NCI-H146 treated with DMSO at 0.1 percent for 48 hours (cell line): ENCODE data around the gene ALDH3B2.
"Not testable (repeated sequence)": the region's sequence is repeated elsewhere in the genome, so short reads cannot be mapped to it uniquely, and the experiment has no call there.

Experiments used
- DNase-seq: peaks from one replicate; lab custom pipeline; 2025; ENCODE audit not compliant: unreplicated experiment; lab: John Stamatoyannopoulos, UW

ALDH3B2 gene

GRCh38 chr11:67631411-67631810, 43.0 kb downstream of the ALDH3B2 start:
- DNase-seq = no peak

DNA sequence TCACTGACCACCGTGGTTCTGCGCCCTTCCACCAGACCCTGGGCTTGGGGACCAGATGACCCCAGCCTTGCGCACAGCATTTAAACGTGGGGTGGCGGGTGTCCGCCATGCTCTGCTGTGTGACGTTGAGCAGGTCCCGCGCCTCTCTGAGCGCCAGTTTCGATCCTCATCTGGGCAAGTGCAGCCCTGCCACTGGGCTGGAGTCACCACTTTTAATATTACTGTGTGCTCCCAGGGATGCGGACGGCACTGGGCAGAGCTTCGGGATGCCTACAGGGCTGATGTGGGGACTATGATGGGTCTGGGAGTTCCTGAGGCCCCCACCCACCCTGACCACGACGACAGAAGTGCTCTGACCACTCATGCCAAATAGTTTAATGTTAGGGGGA, 43.5 kb downstream of the ALDH3B2 start:
- no peak for DNase-seq

GRCh38 chr11:67630228-67630942, 44.0 kb downstream of the ALDH3B2 start:
- DNase-seq = peak; percentile 97

DNA sequence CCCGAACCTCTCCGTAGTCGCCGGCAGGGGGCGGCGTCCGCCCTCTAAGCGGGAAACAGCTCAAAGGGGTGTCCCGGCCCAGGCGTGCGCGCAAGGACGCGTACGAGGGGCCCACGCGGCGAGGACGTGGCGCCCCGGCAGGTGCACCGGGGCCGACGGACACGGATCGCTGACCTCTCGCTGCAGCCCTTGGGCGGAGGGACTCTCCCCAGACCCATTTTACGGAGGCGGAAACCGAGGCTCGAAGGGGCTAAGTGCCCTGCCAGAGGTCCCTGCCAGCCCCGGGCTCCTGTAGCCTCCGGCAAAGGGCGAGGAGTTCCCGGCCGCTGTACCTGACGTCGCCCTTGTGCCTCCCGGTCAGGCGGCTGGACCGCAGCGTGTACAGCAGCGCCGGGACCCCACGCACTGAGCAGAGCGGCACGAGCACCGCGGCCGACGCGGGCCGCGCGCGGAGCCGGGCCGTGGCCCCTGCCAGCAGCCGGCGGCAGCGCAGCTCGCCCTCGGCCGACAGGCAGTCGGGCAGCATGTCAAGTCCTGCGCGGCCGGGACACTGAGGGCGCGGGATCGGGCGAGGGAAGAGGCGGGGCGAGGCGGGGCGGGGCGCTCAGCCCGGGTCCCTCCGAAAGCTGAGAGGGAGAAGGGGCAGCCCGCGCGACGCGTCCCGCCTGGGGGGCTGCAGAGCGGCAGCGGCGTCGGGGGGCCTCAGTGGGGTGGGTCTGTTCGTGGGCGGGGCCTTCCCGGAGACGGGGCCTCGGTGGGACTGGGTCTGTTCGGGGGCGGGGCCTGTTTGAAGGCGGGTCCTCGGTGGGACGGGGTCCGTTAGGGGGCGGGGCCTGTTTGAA, 44.8 kb downstream of the ALDH3B2 start, which contains the start of gene NUDT8:
NUDT8 (minus strand) TSS at position 552 of the 842 bp plus-strand sequence; CDS start at position 526, 26 bp downstream.
- peak; percentile 38 for DNase-seq

DNA sequence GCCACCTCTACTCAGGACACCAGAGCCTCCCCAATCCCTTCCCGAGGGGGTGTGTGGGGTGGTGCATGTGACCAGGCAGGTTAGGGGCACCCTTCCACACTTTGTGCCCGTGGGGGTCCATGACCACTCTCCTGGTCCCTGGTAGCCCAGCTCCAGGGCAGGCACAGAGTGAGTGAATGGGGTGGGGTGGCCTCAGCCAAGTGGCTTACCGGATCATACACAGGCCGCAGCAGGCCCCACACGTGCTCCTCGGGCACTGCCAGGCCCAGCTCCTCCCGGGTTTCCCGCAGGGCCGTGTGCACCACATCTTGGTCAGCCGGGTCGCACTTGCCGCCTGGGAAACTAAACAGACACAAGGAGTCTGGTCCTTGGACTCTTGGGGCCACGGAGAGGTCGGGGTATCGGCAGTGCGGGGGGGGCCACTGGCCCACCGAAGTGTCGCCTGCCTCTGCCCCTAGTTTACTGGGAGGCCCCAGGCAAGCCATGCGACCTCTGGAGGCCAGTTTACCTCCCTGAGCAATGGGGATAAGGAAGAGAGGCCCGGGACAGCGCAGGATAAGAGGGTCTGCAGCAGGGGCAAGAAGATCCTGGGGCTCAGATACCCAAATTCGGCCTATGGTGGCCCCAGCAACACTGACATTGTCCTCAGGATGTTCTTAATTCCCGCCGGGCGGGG, 45.6 kb downstream of the ALDH3B2 start:
- DNase-seq = no peak

GRCh38 chr11:67627812-67628624, 46.4 kb downstream of the ALDH3B2 start:
- DNase-seq = no peak

DNA sequence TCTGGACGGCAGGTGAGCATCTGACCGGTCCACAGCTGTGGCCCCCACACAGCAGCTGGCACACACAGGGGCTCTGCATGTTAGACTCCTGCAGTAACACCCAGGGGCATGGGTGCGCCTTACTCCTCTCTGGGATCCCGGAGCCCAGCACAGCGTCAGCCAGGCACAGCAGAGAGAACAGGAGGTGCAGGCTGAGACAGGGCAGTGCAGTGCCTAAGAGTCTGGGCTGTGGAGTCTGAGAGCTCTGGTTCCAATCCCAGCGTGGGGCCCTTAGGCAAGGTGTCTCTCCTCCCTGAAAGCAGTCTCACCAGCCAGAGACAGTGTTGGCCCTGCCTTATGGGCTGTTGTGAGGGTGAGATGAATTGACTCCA, 47.0 kb downstream of the ALDH3B2 start:
- no peak for DNase-seq

DNA sequence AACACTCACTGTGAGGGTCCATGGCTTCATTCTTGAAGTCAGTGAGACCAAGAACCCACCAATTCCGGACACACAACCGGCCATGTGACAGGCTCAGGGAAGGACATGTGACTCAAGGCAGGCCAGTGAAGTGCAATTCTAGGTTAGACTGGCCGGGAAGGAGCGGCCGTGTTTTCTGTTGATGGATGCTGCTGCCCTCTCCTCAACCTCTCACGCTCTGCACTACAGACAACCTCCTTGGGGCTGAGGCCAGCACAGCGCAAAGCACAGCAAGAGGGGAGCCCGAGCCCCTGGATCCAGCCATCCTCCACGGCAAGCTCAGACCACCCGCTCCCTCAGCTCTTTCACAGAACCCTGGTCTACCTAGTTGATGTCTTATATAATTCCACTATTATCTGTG, 47.5 kb downstream of the ALDH3B2 start:
- no peak for DNase-seq

GRCh38 chr11:67626131-67626833, 48.1 kb downstream of the ALDH3B2 start:
- DNase-seq = not testable (repeated sequence)

DNA sequence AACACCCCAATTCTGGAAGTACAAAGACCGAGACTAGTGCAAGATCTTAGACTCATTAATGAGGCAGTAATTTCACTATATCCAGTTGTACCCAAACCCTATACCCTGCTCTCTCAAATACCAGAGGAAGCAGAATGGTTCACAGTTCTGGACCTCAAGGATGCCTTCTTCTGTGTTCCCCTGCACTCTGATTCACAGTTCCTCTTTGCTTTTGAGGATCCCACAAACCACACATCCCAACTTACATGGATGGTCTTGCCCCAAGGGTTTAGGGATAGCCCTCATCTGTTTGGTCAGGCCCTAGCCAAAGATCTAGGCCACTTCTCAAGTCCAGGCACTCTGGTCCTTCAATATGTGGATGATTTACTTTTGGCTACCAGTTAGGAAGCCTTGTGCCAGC, 50.6 kb downstream of the ALDH3B2 start:
- not testable (repeated sequence) for DNase-seq

- not testable (repeated sequence) for DNase-seq
These were observed 51.5 kb downstream of the ALDH3B2 start for GRCh38 chr11:67622905-67623304.

DNA sequence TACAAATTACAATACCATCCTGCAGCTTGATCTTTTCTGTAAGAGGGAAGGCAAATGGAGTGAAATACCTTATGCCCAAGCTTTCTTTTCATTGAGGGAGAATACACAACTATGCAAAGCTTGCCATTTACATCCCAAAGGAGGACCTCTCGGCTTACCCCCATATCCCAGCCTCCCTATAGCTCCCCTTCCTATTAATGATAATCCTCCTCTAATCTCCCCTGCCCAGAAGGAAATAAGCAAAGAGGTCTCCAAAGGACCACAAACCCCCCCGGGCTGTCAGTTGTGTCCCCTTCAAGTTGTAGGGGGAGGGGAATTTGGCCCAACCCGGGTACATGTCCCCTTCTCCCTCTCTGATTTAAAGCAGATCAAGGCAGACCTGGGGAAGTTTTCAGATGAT, 52.5 kb downstream of the ALDH3B2 start:
- DNase-seq = not testable (repeated sequence)

DNA sequence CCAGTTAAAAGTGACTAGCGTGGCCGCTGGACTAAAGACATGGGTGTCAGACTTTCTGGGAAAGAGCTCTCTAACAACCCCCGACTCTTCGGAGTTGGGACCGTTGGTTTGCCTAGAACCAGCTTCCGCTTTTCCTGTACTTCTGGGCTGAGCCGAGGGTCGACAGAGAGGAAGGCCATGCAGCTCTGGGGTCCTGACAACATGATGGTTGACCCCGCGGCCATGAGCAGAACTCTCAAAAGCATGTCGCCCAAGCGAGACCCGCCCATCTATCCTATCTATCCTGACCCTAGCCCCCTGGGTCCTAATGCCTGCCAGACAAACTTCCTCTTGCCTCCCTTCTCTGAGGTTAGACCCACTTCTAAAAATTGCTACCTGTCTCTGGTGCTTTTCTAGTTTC, 53.8 kb downstream of the ALDH3B2 start:
- not testable (repeated sequence) for DNase-seq

- DNase-seq = not testable (repeated sequence)
These were observed 54.5 kb downstream of the ALDH3B2 start for GRCh38 chr11:67619683-67620618.

DNA sequence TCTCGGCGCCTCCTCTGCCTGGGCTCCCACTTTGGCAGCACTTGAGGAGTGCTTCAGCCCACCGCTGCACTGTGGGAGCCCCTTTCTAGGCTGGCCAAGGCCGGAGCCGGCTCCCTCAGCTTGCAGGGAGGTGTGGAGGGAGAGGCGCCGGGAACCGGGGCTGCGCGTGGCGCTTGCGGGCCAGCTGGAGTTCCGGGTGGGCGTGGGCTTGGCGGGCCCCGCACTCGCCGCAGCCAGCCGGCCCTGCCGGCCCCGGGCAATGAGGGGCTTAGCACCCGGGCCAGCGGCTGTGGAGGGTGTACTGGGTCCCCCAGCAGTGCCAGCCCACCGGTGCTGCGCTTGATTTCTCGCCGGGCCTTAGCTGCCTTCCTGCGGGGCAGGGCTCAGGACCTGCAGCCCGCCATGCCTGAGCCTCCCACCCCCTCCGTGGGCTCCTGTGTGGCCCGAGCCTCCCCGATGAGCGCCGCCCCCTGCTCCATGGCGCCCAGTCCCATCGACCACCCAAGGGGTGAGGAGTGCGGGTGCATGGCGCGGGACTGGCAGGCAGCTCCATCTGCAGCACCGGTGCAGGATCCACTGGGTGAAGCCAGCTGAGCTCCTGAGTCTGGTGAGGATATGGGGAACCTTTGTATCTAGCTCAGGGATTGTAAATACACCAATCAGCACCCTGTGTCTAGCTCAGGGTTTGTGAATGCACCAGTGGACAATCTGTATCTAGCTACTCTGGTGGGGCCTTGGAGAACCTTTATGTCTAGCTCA, 55.3 kb downstream of the ALDH3B2 start:
- DNase-seq = not testable (repeated sequence)

- DNase-seq = no peak
These were observed 57.0 kb downstream of the ALDH3B2 start for GRCh38 chr11:67617243-67617953.

- no peak for DNase-seq
These were observed 57.8 kb downstream of the ALDH3B2 start for GRCh38 chr11:67616431-67617242.
